MM.1S (cell line): ENCODE data around the gene CADM2.

ENCODE experiments used
- EZH2 ChIP-seq: fragments of 300-600 bp; sonication (generic); optimal IDR thresholded peaks from 2 replicates; pipeline ENCODE3; 2017; ENCODE audit warnings: low read depth, mild to moderate bottlenecking, antibody characterized with exemption, low read length, mixed read lengths
- EZH2phosphoT487 ChIP-seq: fragments of 300-600 bp; sonication (generic); IDR thresholded peaks from 2 replicates; pipeline ENCODE4 v1.6.1; 2018; ENCODE audit warnings: antibody characterized with exemption, low read length
- TF ChIP-seq, protein P1 (sequence below): fragments of 300-600 bp; sonication (generic); IDR thresholded peaks from 2 replicates; pipeline ENCODE4 v1.5.1; 2016; ENCODE audit warnings: antibody characterized with exemption, low read length, mixed read lengths

GRCh38 chr3:85170646-85171045, 211.9 kb downstream of the CADM2 start:
- TF ChIP-seq, protein P1, sequence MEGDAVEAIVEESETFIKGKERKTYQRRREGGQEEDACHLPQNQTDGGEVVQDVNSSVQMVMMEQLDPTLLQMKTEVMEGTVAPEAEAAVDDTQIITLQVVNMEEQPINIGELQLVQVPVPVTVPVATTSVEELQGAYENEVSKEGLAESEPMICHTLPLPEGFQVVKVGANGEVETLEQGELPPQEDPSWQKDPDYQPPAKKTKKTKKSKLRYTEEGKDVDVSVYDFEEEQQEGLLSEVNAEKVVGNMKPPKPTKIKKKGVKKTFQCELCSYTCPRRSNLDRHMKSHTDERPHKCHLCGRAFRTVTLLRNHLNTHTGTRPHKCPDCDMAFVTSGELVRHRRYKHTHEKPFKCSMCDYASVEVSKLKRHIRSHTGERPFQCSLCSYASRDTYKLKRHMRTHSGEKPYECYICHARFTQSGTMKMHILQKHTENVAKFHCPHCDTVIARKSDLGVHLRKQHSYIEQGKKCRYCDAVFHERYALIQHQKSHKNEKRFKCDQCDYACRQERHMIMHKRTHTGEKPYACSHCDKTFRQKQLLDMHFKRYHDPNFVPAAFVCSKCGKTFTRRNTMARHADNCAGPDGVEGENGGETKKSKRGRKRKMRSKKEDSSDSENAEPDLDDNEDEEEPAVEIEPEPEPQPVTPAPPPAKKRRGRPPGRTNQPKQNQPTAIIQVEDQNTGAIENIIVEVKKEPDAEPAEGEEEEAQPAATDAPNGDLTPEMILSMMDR: no peak
- TF ChIP-seq EZH2phosphoT487 (no peak), EZH2 (no peak)
